A549 (cell line): ENCODE measurements around the gene ACTN1.

Experiments used
- CHD2 ChIP-seq: fragments of 150-350 bp; IDR thresholded peaks from 2 replicates; pipeline ENCODE4 v1.6.1; 2014; ENCODE audit warnings: low read length; ENCODE audit not compliant: partially characterized antibody
- ESRRA ChIP-seq: fragments of 150-350 bp; IDR thresholded peaks from 2 replicates; pipeline ENCODE4 v1.6.1; 2014; ENCODE audit warnings: mild to moderate bottlenecking, low read length, borderline replicate concordance
- FOSL2 ChIP-seq, 2 experiments: fragments of 450-650 bp in 1 of 2; fragments of >200 bp in 1 of 2; sonication (Bioruptor Twin) in 1 of 2; formaldehyde crosslinking; IDR thresholded peaks; 2 replicates each; pipeline versions ENCODE4 v1.5.0 to v1.6.1; 2016 to 2020; ENCODE audit warnings: mild to moderate bottlenecking in 1 of 2, moderate library complexity in 1 of 2
- FOXS1 ChIP-seq: fragments of 250-450 bp; sonication (Bioruptor Pico); IDR thresholded peaks from 2 replicates; pipeline ENCODE4 v1.5.0; 2020; ENCODE audit warnings: mild to moderate bottlenecking, moderate library complexity
- MYC ChIP-seq: IDR thresholded peaks from 2 replicates; pipeline ENCODE4 v1.6.1; 2012; ENCODE audit warnings: mild to moderate bottlenecking, inconsistent platforms, low read length, improper control_type of control experiment, borderline replicate concordance
- POLR2A ChIP-seq: IDR thresholded peaks from 2 replicates; pipeline ENCODE4 v1.6.1; 2012; ENCODE audit warnings: mild to moderate bottlenecking, low read length
- SREBF2 ChIP-seq: fragments of 450-650 bp; IDR thresholded peaks from 2 replicates; pipeline ENCODE4 v1.6.1; 2014; ENCODE audit warnings: mild to moderate bottlenecking, moderate library complexity
- TF ChIP-seq, protein P1 (sequence below): IDR thresholded peaks from 2 replicates; pipeline ENCODE4 v1.6.1; 2012
- TF ChIP-seq, protein P2 (sequence below): fragments of >200 bp; sonication (Bioruptor Twin); formaldehyde crosslinking; IDR thresholded peaks from 3 replicates; pipeline ENCODE4 v1.5.1; 2016
- TF ChIP-seq, protein P3 (sequence below): IDR thresholded peaks from 2 replicates; pipeline ENCODE4 v1.6.1; 2012
- TF ChIP-seq, protein P4 (sequence below): fragments of >200 bp; sonication (Bioruptor Twin); formaldehyde crosslinking; IDR thresholded peaks from 3 replicates; pipeline ENCODE4 v1.6.1; 2016

GRCh38 chr14:68862954-68863594 lies 116.0 kb downstream of the ACTN1 start:
- TF ChIP-seq, protein P1, sequence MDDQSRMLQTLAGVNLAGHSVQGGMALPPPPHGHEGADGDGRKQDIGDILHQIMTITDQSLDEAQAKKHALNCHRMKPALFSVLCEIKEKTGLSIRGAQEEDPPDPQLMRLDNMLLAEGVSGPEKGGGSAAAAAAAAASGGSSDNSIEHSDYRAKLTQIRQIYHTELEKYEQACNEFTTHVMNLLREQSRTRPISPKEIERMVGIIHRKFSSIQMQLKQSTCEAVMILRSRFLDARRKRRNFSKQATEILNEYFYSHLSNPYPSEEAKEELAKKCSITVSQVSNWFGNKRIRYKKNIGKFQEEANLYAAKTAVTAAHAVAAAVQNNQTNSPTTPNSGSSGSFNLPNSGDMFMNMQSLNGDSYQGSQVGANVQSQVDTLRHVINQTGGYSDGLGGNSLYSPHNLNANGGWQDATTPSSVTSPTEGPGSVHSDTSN = no peak
- TF ChIP-seq POLR2A = no peak
- TF ChIP-seq, protein P2, sequence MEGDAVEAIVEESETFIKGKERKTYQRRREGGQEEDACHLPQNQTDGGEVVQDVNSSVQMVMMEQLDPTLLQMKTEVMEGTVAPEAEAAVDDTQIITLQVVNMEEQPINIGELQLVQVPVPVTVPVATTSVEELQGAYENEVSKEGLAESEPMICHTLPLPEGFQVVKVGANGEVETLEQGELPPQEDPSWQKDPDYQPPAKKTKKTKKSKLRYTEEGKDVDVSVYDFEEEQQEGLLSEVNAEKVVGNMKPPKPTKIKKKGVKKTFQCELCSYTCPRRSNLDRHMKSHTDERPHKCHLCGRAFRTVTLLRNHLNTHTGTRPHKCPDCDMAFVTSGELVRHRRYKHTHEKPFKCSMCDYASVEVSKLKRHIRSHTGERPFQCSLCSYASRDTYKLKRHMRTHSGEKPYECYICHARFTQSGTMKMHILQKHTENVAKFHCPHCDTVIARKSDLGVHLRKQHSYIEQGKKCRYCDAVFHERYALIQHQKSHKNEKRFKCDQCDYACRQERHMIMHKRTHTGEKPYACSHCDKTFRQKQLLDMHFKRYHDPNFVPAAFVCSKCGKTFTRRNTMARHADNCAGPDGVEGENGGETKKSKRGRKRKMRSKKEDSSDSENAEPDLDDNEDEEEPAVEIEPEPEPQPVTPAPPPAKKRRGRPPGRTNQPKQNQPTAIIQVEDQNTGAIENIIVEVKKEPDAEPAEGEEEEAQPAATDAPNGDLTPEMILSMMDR = peak; percentile 90
- TF ChIP-seq SREBF2 = no peak
- TF ChIP-seq, protein P3, sequence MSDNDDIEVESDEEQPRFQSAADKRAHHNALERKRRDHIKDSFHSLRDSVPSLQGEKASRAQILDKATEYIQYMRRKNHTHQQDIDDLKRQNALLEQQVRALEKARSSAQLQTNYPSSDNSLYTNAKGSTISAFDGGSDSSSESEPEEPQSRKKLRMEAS = no peak
- TF ChIP-seq ESRRA = no peak
- no peak for TF ChIP-seq CHD2
- TF ChIP-seq, protein P4, sequence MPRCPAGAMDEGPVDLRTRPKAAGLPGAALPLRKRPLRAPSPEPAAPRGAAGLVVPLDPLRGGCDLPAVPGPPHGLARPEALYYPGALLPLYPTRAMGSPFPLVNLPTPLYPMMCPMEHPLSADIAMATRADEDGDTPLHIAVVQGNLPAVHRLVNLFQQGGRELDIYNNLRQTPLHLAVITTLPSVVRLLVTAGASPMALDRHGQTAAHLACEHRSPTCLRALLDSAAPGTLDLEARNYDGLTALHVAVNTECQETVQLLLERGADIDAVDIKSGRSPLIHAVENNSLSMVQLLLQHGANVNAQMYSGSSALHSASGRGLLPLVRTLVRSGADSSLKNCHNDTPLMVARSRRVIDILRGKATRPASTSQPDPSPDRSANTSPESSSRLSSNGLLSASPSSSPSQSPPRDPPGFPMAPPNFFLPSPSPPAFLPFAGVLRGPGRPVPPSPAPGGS = no peak
- no peak for TF ChIP-seq FOXS1
- TF ChIP-seq FOSL2 (IDR thresholded peaks at IDR 0.05) = no peak
- TF ChIP-seq FOSL2 (CRISPR knock-in tag; IDR thresholded peaks at IDR 0.05) = no peak
- TF ChIP-seq MYC = no peak
